ENCODE measurements around the gene HORMAD2. TPM values are rescaled to one million over a fixed set of nuclear protein-coding genes. Genes with fewer than 3 reads are reported as not detected.

Gene HORMAD2
- total and polyA plus RNA-seq, 3 experiments from 2014 or later = not detected

DNA sequence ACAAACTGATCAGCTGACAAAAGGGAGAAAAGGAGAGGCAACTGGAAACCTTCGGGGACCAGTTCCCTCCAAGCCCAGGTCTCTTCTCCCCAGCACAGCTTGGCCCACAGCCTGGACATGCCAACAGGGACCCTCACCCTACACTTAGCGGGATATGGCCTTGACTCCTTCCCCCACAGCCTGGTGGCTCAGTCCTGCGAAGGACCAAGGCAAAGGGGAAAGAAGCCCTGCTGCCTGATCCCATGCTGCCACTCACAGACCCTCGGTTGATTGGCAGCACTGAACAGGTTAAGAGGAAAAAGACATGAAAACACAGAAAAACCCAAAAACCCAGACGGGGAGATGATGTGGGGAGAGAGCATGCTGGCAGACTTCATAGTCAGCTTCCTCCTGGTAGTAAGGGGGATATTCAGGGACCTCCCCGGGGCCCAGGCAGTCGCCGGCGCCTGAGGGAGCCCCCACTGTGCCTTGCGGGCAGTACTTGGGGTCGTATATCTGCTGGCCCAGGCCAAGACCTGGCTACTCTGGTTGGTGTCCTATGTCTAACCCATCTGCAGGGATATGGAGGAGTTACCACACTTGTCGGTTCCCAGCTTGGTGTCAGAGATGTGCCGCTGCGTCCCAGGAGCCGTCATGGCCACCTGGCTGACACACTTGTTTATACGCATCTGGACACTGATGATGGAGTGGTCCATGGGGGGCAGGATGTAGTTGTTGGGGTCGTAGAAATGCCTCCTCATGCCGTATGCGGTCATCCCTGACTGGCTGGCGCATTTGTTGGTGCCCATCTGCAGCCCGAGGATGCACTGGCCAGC lies 34.2 kb upstream of the HORMAD2 start:
- Histone ChIP-seq H3K27me3 (ENCODE audit: insufficient read depth, low read length, poor library complexity, severe bottlenecking) (peaks cover 2% of the 10 kb centered on the region), H3K4me1 (ENCODE audit: insufficient read depth, low read length) (peaks cover 10% of the 10 kb centered on the region), H3K27ac (ENCODE audit: low read depth, low read length) (no peak overlapping the region), H3K36me3 (ENCODE audit: insufficient read depth, low read length) (no peaks in the 10 kb centered on the region), H3K4me3 (ENCODE audit: low read length) (no peak overlapping the region), H3K9me3 (ENCODE audit: low read length) (no peaks in the 10 kb centered on the region)
- Mint-ChIP-seq H3K27me3 (peaks cover 9 to 24% of the 10 kb centered on the region in 2 donors), H3K4me1 (peaks cover 9 to 16% (median 10%) of the 10 kb centered on the region in 3 donors), H3K4me3 (no peak overlapping the region), H3K9me3 (no peaks in the 10 kb centered on the region), H3K27ac (peak overlapping the region in 1 of 8 donors; percentile 42), H3K36me3 (peaks cover 0 to 5% (median 0%) of the 10 kb centered on the region in 3 donors)
- POLR2A ChIA-PET = no interaction called here
- CTCF ChIA-PET = interaction anchor here (1.1 to 1.2 kb wide), 2 partner anchors 40 to 42 kb away, joined by 3 read pairs; no protein-coding TSS in a partner anchor
- no peak for DNase-seq

DNA sequence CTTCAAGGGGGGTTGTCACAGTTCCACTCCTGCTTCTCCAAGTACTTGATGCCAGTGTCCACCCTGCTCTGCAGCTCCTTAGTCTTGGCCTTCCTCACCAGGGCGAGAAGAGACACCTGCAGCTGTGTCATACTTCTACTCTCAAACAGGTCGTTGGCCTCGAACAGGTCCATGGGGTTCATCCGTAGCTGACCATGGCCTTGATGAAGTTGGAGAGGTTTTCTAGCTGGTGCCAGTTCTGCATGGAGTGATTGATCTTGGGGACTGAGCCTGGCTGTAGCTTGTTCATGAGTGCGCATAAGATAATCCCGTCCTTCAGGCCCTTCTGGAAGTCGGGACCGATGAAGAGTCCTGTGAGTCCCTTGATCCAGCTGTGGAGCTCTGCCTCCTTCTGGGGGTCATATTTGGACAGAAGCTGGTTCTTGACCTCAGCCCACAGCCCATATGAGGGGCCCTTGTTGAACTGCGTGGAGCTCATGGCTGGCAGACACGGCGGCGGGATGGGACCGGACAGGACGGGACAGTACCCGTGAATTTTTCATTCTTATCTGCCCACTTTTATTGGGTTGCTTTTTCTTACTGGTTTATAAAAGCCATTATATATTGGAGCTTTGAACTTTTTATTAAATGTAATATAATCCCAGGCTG lies 33.4 kb upstream of the HORMAD2 start:
- Mint-ChIP-seq H3K4me3 (peak overlapping the region in 6 of 7 donors; percentile 8 to 61 (median 39)), H3K9me3 (no peaks in the 10 kb centered on the region), H3K36me3 (peaks cover 0 to 5% (median 0%) of the 10 kb centered on the region in 3 donors), H3K27ac (peak overlapping the region in 4 of 8 donors; percentile 7 to 77 (median 42)), H3K27me3 (peaks cover 5 to 21% of the 10 kb centered on the region in 2 donors), H3K4me1 (peaks cover 9 to 16% (median 10%) of the 10 kb centered on the region in 3 donors)
- Histone ChIP-seq H3K27ac (ENCODE audit: low read depth, low read length) (no peak overlapping the region), H3K4me3 (ENCODE audit: low read length) (peak overlapping the region; percentile 24), H3K27me3 (ENCODE audit: insufficient read depth, low read length, poor library complexity, severe bottlenecking) (no peaks in the 10 kb centered on the region), H3K9me3 (ENCODE audit: low read length) (no peaks in the 10 kb centered on the region), H3K36me3 (ENCODE audit: insufficient read depth, low read length) (no peaks in the 10 kb centered on the region), H3K4me1 (ENCODE audit: insufficient read depth, low read length) (peaks cover 10% of the 10 kb centered on the region)
- ChIA-PET CTCF (interaction anchor here (1.1 to 1.2 kb wide), 2 partner anchors 41 to 42 kb away, joined by 3 read pairs; no protein-coding TSS in a partner anchor), POLR2A (no interaction called here)
- DNase-seq = no peak

- peaks cover 9 to 16% (median 10%) of the 10 kb centered on the region in 3 donors for H3K4me1 Mint-ChIP-seq
- ChIA-PET POLR2A (no interaction called here), CTCF (interaction anchor here (1.1 to 1.2 kb wide), 2 partner anchors 42 to 43 kb away, joined by 3 read pairs; no protein-coding TSS in a partner anchor)
- peak in 2 of 5 donors; percentile 24 to 28 for DNase-seq
- peaks cover 10% of the 10 kb centered on the region for H3K4me1 ChIP-seq (ENCODE audit: insufficient read depth, low read length)
- H3K4me3 ChIP-seq (ENCODE audit: low read length) = peak overlapping the region; percentile 24
- H3K27ac ChIP-seq (ENCODE audit: low read depth, low read length) = no peak overlapping the region
- H3K27me3 ChIP-seq (ENCODE audit: insufficient read depth, low read length, poor library complexity, severe bottlenecking) = no peaks in the 10 kb centered on the region
- peak overlapping the region in 6 of 7 donors; percentile 8 to 61 (median 39) for H3K4me3 Mint-ChIP-seq
- H3K9me3 ChIP-seq (ENCODE audit: low read length) = no peaks in the 10 kb centered on the region
- peaks cover 3 to 21% of the 10 kb centered on the region in 2 donors for H3K27me3 Mint-ChIP-seq
- H3K27ac Mint-ChIP-seq = peak overlapping the region in 5 of 8 donors; percentile 9 to 77 (median 64)
- H3K9me3 Mint-ChIP-seq = no peaks in the 10 kb centered on the region
- peaks cover 0 to 5% (median 0%) of the 10 kb centered on the region in 3 donors for H3K36me3 Mint-ChIP-seq
- no peaks in the 10 kb centered on the region for H3K36me3 ChIP-seq (ENCODE audit: insufficient read depth, low read length)
These were observed 32.9 kb upstream of the HORMAD2 start for GRCh38 chr22:30047364-30047738.

DNA sequence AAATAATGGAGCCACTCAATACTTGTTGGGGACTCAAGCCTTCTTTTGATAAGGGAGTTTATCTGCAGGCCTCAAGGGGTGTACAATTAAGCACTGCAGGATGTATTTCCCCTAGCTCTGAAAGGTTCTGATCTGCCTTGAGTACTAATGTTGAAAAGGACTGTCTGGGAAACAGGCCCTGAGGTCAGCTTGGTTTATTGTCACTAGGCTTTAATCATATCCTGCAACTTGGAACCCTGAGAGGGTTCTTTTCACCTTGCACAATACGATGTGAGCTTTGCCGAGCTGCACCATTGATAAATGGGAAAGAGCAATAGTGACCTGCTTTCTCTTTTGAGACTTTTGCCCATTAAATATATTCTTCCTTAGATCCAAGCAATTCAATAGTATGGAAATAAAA lies 31.6 kb upstream of the HORMAD2 start:
- H3K27ac ChIP-seq (ENCODE audit: low read depth, low read length) = no peak overlapping the region
- H3K4me3 ChIP-seq (ENCODE audit: low read length) = no peak overlapping the region
- no peaks in the 10 kb centered on the region for H3K9me3 Mint-ChIP-seq
- ChIA-PET CTCF (no interaction called here), POLR2A (no interaction called here)
- H3K27ac Mint-ChIP-seq = no peak overlapping the region
- H3K36me3 Mint-ChIP-seq = peaks cover 0 to 8% (median 0%) of the 10 kb centered on the region in 3 donors
- no peaks in the 10 kb centered on the region for H3K9me3 ChIP-seq (ENCODE audit: low read length)
- no peaks in the 10 kb centered on the region for H3K27me3 ChIP-seq (ENCODE audit: insufficient read depth, low read length, poor library complexity, severe bottlenecking)
- no peak for DNase-seq
- H3K4me1 Mint-ChIP-seq = peaks cover 9 to 16% (median 10%) of the 10 kb centered on the region in 3 donors
- no peak overlapping the region for H3K4me3 Mint-ChIP-seq
- peaks cover 3 to 15% of the 10 kb centered on the region in 2 donors for H3K27me3 Mint-ChIP-seq
- H3K4me1 ChIP-seq (ENCODE audit: insufficient read depth, low read length) = peaks cover 10% of the 10 kb centered on the region
- H3K36me3 ChIP-seq (ENCODE audit: insufficient read depth, low read length) = no peaks in the 10 kb centered on the region

DNA sequence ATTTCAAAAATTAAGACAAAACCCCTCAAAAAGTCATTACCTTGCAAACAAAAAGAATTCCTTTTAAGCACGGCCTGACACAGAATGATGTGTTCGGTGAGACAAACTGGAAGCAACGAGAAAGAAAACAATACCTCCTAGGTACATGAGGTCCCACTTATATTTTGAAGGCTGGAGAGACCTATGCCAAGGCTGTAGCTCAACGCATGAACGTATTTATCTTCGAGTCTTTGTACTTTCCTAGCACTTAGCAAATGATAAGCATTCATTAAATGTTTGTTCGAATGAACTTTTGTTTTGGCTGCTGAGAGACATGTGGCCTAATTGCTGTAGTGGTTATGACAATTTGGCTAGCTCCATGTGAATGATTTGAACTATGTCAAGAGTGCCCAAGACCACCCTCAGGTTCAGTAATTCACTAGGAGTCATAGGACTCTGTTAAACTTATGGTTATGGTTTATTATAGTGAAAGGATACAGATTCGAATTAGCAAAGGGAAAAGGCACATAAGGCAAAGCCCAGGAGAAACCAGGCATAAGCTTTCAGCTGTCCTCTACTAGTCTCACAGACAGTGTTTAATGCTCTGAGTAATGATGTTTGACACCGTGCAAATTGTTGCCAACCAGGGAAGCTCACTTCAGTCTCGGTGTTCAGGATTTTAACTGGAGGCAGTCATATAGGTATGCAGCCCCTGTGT lies 26.0 kb upstream of the HORMAD2 start:
- H3K36me3 Mint-ChIP-seq = peaks cover 2 to 19% (median 2%) of the 10 kb centered on the region in 3 donors
- Histone ChIP-seq H3K36me3 (ENCODE audit: insufficient read depth, low read length) (no peaks in the 10 kb centered on the region), H3K27me3 (ENCODE audit: insufficient read depth, low read length, poor library complexity, severe bottlenecking) (no peaks in the 10 kb centered on the region), H3K27ac (ENCODE audit: low read depth, low read length) (no peak overlapping the region), H3K9me3 (ENCODE audit: low read length) (no peaks in the 10 kb centered on the region), H3K4me3 (ENCODE audit: low read length) (no peak overlapping the region), H3K4me1 (ENCODE audit: insufficient read depth, low read length) (no peaks in the 10 kb centered on the region)
- POLR2A ChIA-PET = no interaction called here
- CTCF ChIA-PET = no interaction called here
- H3K27me3 Mint-ChIP-seq = peaks cover 3 to 15% of the 10 kb centered on the region in 2 donors
- DNase-seq = no peak
- H3K4me1 Mint-ChIP-seq = no peaks in the 10 kb centered on the region
- H3K27ac Mint-ChIP-seq = no peak overlapping the region
- H3K4me3 Mint-ChIP-seq = no peak overlapping the region
- H3K9me3 Mint-ChIP-seq = peaks cover 5 to 20% (median 17%) of the 10 kb centered on the region in 5 donors

DNA sequence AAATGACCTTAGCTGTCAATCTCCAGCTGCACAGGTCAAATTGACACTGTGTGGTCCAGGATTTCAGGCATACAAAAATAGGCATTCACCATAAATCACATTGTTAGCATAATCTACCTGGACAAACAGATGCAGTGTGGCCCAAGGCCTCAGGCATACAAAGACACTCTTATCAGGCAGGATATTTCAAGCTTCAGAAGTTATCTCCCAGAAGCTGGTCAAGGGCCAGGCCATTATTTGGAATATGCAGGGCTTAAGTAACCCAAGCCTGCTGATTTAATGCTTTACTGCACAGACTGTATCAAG lies 25.5 kb upstream of the HORMAD2 start:
- ChIA-PET CTCF (no interaction called here), POLR2A (interaction anchor here (0.6 kb wide), 1 partner anchor 640 kb away, joined by 3 read pairs; no protein-coding TSS in a partner anchor)
- Mint-ChIP-seq H3K27ac (no peak overlapping the region), H3K27me3 (peaks cover 3 to 19% of the 10 kb centered on the region in 2 donors), H3K36me3 (peaks cover 2 to 19% (median 2%) of the 10 kb centered on the region in 3 donors), H3K4me1 (no peaks in the 10 kb centered on the region), H3K9me3 (peaks cover 5 to 23% (median 19%) of the 10 kb centered on the region in 5 donors), H3K4me3 (no peak overlapping the region)
- Histone ChIP-seq H3K27me3 (ENCODE audit: insufficient read depth, low read length, poor library complexity, severe bottlenecking) (no peaks in the 10 kb centered on the region), H3K27ac (ENCODE audit: low read depth, low read length) (no peak overlapping the region), H3K9me3 (ENCODE audit: low read length) (no peaks in the 10 kb centered on the region), H3K4me1 (ENCODE audit: insufficient read depth, low read length) (no peaks in the 10 kb centered on the region), H3K4me3 (ENCODE audit: low read length) (no peak overlapping the region), H3K36me3 (ENCODE audit: insufficient read depth, low read length) (no peaks in the 10 kb centered on the region)
- no peak for DNase-seq

GRCh38 chr22:30056015-30056414 lies 24.2 kb upstream of the HORMAD2 start:
- CTCF ChIA-PET = no interaction called here
- Mint-ChIP-seq H3K4me3 (no peak overlapping the region), H3K27me3 (peaks cover 3 to 19% of the 10 kb centered on the region in 2 donors), H3K4me1 (no peaks in the 10 kb centered on the region), H3K27ac (no peak overlapping the region), H3K9me3 (peaks cover 5 to 23% (median 19%) of the 10 kb centered on the region in 5 donors), H3K36me3 (peaks cover 2 to 19% (median 2%) of the 10 kb centered on the region in 3 donors)
- no peak for DNase-seq
- Histone ChIP-seq H3K9me3 (ENCODE audit: low read length) (no peaks in the 10 kb centered on the region), H3K27ac (ENCODE audit: low read depth, low read length) (no peak overlapping the region), H3K4me3 (ENCODE audit: low read length) (no peak overlapping the region), H3K36me3 (ENCODE audit: insufficient read depth, low read length) (no peaks in the 10 kb centered on the region), H3K27me3 (ENCODE audit: insufficient read depth, low read length, poor library complexity, severe bottlenecking) (no peaks in the 10 kb centered on the region), H3K4me1 (ENCODE audit: insufficient read depth, low read length) (no peaks in the 10 kb centered on the region)
- POLR2A ChIA-PET = interaction anchor here (0.6 kb wide), 1 partner anchor 1080 kb away, joined by 4 read pairs; no protein-coding TSS in a partner anchor

All from CD8-positive, alpha-beta memory T cell (primary cell).